GM19025 (cell line): ENCODE measurements around the gene ANXA1.

Experiments used
- ATAC-seq: cut with Tn5 transposase; IDR thresholded peaks from one replicate; pipeline ENCODE4 v1.9.1; 2021; ENCODE audit warnings: mild to moderate bottlenecking, low read depth, moderate library complexity; ENCODE audit not compliant: unreplicated experiment

ANXA1 gene

DNA sequence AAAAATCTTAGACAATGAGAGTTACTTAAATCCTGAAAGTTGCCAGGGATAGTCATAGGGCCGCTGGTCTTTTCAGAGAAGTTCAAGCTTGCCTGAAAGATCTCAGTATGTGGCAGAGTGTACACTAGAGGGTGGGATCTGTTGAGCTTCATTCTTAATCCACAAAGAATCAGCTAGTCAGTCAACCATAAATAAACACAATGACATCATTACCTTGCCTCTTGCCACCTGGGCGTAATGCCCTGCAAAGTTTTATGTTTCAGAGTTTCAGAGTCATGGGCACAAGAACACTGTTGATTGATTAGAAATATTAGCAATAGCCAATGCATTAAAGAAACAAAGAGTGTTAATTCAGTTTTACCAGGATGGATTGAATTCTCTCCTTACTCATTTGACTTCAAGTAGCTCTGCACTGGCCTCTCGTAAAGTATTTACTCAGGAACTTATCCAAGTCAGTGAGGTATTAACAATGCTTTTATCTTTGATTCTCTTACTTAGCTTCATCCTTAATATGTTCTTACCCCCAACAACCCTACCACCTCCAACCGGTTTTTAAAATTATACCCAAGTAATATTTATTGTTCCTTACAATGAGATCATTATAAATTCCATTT lies 14.3 kb upstream of the ANXA1 start:
- ATAC-seq: no peak

DNA sequence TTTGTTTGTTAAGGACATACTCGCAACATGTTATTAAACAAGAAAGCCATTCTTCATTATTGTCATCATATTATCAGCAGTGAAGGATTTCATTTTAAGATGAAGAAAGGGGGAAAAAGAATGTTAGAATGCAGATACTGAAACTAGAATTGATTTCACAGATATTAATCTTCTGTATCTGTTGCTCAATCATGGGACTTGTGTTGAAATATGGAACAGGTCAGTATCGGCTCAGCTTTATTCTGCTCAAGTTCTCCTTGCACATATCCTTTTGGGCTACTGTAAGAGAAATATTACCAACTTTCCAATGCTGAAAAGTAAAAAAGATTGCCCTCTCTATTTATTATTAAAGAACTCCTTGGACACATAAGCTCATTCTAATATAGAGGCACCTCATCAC lies 13.8 kb upstream of the ANXA1 start:
- ATAC-seq: no peak

DNA sequence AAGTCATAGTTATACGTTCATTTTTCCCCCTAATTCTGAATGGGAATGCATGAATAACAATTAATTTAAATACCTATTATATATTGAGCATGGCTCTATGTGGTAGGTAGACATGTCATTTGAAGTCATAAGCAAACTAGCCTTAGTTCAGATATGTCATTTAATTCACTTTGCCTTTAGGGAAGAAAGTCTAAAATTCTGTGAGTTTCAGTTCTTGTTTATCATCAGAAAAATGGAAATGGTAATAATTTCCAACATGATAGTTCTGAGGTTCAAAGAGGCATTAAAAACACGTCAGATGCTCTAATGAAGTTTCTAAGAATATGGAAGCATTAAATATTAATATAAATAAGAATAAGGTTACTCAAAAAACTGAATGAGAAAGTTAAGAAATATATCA lies 13.1 kb upstream of the ANXA1 start:
- ATAC-seq: no peak

DNA sequence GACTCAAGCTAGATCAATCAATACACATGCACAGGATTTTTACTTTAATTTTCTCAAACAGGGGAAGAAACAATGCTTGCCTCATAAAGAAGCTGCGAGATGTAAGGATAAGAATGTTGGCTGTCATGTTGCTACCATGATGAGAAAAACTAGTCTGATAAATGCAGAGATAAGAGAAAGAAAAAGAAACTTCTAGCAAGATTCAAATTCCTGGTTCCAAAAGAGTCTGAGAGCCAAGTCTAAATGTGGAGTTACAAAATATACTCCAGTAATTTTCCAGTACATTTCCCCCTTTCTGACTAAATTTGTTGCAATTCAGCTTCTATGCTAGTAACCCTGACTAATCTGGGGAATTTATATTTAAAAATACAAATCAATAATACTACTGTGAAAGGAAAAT lies 10.4 kb upstream of the ANXA1 start:
- no peak for ATAC-seq

DNA sequence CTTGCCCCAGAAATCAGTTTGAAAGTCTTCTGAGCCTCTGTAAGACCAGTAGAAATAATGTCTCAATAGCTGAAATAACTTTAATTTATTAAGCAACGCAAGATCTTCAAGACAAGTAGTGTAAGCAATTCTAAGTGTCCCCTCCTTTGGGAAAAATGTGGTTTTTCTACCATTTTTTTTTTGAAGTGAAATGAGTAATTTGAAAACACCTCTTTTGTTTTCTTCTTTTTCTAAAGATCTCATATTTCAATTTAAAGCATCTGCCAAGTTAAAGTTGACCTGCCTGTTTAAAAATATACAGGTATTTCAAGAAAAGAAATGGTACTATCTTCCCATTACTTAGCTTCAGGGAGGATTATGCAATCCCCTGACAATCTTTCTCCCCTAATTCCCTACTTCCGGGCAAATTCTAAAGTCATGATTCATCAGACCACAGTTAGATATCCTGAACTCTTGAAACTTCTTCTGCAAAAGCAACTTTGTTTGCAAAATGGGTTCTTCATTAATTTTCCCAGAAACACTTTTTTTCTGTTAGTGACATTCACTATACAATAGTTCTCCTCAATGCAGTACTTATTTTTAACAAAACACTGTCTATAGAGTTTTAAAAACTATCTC lies 7.8 kb upstream of the ANXA1 start:
- ATAC-seq: no peak

DNA sequence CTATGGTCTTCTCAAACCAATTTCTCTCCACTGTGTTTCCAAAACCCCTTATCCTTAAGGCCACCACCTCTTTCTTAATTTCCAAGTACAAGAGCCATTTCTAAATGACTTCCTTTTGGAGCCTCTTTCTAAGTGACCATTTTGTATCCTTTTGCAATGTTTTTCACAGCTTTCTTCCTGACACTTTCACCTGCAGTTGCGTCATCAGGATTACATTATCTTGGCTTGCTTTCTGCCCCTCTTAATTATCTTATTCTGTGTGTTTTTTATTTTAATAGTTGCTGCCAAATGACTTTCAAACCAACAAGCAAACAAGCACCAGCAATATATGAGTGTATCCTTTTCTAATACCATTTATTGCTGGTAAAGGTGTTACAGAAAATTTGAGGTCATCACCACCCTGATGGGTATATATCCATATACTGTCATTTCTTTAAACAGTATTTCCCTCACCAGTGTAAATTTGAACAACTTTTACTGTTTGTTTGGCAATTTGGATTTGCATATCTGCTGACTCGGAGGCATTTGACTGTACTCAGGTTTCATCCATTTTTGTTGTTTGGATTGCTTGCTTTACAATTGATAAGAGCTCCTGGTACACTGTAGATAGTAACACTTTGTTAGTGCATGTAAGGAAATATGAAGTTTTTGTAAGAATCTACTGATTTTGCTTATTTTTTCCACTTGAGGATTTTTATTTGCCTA lies 5.4 kb upstream of the ANXA1 start:
- no peak for ATAC-seq

DNA sequence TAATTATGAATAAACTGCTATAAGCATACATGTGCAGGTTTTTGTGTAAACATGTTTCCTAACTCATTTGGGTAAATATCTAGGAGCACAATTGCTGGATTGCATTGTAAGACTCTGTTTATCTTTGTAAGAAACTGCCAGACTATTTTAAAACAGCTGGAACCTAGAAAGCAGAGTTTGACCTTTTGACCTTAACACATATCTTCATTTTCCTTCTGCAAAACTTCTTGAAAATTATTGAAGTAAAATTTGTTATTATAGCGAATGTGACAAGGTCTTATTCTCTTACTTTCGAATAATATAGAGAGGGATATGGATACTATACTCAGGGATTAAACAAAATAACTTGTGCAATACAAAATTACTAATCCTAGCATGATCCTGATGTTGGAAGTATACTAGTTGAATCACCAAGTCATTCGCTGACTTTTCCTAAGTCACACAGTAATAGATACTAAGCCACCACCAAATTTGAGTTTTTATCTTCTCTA lies 3.2 kb upstream of the ANXA1 start:
- no peak for ATAC-seq

DNA sequence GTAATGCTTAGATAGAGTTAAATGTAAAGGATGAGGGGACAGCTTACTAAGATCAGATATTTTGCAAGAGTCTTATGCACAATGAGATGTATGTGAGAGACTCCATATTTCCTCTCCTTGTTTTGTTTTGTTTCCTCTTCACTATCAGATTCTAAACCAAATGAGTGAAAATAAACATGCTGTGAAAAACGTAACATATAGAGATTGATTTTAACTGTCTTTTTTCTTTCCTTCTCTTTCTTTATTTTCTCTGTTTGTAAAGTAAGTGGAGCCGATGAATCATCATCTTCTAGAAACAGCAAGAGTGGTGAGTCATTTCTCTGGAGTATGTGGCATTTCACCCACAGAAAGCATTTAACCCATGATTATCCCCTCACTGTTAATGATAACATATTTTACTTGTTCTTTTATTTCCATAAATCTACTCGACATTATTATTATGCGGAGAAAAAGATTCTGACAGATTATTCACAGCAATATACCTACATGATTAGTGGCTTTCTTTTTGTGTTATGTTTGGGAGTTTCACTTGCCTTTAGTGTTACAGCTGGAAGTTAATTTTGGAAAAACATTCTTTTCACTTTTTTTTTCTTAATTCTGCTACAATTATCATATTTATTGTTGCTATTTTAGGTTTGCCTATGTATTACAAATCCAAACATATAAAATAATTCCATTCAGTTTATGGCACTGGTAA lies 2.1 kb upstream of the ANXA1 start:
- ATAC-seq: peak; percentile 73

DNA sequence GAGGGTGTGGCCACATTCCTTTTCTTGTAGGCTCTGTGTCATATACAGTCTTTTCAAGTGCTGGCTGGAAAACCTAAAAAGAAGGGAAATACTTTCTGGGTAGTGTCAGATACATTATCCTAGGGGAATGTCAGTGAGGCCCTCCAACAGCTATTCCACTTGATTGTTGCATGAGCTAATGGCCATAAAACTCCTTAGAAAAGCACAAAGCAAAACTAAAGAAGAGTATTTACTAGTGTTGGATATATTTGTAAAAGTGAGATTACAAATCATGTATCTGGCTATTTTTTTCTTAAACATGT lies 829 bp downstream of the ANXA1 start:
- ATAC-seq: no peak

DNA sequence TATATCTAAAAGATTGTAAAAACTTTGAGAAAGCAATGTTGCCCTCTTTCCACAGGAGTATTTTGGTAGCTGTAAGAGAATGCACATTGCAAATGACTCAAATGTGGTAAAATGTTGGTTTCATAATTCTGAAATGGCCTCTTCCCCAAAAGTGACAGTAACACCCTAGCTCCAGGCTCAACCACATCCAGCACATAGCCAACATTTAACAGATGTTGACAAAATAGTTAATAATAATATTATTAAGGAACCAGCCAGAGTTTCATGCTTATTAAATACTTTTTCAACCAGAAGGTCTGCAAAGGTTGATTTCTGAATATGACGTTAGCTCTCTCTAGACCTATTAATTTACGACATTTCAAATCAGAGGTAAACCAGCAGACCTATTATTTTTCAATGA lies 1.3 kb downstream of the ANXA1 start:
- no peak for ATAC-seq

DNA sequence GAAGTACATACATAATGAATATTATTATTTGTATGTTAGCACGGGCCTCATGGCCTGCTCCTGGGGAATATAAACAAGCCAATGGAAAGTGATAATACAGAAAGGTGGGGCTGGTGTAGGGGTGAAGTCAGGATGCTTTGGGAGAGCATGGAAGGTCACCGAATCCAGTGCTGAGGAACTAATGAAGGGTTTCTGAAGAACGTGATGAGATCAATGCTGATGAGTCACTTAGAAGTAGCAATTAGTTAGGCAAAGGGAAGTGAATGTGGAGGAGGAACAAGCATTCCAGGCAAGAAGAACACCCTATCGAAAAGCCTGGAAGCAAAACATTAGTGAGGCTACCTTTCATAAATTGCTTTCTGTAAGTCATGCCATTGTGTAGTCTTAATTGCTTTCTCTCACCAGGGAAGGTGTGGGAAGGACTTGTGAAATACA lies 2.1 kb downstream of the ANXA1 start:
- no peak for ATAC-seq

DNA sequence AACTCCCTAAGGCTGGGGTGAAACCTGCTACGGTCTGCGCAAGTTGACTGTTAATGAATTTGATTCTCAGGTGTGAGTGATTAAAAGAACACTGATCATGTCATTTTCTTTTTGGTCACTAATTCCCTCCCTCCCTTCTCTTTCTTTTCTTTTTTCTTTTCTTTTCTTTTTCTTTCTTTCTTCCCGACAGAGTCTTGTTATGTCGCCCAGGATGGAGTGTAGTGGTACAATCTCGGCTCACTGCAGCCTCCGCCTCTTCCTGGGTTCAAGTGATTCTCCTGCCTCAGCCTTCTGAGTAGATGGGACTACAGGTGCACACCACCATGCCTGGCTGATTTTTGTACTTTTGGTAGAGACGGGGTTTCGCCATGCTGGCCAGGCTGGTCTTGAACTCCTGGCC lies 2.6 kb downstream of the ANXA1 start:
- no peak for ATAC-seq

DNA sequence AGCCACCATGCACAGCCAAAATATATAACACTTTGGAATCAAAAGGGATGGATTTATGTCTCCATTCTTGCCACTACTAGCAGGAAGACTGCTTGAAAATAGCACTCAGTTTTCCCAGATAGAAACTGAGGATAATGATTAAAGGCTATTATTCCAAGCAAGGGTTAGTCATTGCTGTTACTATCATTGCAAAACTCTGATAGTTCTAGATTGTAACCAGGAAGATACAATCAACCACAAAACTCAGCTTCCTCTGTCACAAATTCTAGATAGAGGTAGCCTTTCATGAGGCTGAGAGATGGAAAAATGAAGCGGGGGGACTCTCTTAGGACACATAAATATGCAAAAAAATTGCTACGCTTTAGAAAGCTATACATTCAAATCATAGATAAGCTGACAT lies 3.1 kb downstream of the ANXA1 start:
- ATAC-seq: no peak

DNA sequence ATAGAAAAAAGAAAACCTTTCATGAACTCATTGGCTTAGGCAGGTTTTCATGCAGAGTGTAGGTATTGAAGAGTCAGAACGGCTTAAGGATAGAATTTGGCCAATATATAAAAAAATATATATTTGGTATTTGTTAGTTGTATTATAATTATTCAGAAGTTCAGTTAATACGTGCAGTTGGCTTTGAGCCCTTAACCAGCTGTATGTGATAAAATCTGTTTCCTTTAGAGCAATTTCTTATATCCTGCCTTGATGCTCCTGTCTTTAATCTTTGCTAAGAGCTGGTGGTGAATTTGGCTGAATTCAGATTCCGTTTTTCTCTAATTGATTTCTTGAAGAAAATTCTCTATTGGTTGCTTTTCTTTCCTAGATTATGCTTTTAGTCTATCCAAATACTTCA lies 3.7 kb downstream of the ANXA1 start:
- ATAC-seq: no peak

DNA sequence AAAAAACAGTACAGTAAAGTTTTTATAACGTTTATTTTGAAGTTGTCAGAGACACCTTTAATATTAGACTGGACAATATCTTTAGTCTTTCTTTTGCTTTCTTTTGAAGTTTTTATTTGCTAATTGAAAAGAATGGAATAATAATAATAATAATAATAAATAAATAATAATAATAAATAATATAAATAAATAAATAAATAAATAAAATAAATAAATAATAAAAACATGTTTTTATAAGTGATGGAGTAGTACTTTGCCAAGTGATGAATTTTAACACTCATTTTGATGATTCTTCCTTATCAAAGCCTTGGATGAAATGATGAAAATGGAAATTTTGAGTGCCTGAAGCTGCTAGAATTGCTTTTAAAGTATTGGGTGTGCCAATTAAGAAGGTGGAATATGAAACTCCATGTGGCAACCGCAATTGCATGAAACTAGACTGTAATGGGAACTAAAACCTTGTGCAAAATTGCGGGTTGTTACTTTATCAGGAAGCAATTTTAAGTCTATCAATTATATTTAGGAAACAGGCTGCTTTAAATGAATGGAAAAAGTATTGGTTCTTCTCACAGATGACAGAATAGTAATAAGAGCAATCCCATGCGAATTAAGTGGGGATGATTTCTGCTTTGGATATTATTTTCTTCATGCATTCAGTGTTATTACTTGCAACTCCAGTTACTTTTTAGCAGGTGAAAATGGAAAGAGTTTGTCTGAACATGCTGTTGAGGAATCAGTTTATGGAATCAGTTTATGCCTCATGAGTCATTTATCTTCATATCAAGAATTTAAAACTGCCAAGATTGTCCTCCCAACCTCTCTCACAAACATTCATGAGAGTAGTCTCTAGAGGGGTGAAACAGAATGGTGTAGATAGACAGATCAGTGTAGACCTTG lies 4.6 kb downstream of the ANXA1 start:
- no peak for ATAC-seq

DNA sequence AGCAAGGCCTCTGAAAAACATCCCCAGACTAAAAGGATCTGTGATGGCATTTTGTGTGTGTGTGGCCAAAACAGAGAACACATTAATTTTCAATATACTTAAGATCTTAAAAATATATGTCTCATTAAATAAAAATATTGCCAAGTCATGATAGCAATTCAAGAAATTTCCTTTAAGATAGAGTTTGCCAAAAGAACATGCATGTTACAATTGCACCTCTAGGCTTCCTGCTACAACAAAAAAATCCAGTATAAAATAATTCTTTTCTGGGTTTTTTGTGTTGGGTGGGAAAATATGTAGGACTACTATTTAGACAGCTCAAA lies 5.2 kb downstream of the ANXA1 start:
- ATAC-seq: no peak

DNA sequence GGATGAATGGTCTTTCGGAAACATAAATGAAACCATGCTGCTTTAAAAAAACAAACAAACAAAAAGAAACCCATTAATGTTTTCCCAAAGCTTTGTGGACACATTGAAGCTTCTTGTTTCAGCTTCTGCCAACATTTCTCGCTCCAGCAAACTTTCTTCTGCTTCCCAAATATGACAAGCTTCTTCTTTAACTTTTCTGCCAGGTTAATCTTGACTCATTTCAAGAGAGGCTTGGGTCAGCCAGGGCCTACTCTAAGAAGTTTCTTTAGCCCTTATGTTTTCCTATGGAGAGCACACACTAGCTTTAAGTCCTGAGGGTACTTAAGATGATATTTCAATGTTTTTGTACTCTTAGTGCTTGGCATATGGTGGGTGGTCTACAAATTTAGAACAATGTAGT lies 6.1 kb downstream of the ANXA1 start:
- no peak for ATAC-seq

DNA sequence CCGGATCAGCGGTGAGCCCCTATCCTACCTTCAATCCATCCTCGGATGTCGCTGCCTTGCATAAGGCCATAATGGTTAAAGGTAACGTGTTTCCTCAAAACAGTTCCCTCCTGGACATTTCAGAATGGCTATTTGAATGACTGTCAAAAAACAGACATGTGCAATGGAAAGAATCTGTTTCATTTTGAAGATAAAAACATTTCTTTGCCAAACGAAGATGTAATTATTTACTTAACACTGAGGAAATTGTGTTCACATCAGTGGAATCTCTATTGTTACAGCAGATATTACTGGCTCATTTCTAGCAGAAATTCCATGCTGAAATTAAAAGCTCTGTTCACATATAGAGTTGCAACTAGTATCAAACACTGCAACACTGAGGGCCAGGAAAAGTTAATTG lies 7.1 kb downstream of the ANXA1 start:
- ATAC-seq: no peak

DNA sequence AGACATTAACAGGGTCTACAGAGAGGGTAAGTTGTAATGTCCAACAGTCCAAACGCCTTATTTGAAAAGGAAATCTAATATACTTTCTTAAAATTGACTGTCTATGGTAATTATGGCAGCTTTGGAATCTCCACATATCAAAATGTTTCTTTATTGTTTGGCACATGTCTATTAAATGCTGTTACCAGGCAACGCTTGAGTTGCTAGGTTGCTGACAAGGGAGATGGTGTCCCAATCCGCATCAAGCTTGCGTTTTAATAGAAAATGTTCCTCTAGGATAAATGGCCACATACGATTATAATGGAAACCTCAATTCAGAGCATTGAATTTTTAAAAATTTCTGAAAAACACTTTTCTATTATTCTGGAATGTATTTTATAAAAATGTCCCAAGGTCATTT lies 9.2 kb downstream of the ANXA1 start:
- no peak for ATAC-seq

DNA sequence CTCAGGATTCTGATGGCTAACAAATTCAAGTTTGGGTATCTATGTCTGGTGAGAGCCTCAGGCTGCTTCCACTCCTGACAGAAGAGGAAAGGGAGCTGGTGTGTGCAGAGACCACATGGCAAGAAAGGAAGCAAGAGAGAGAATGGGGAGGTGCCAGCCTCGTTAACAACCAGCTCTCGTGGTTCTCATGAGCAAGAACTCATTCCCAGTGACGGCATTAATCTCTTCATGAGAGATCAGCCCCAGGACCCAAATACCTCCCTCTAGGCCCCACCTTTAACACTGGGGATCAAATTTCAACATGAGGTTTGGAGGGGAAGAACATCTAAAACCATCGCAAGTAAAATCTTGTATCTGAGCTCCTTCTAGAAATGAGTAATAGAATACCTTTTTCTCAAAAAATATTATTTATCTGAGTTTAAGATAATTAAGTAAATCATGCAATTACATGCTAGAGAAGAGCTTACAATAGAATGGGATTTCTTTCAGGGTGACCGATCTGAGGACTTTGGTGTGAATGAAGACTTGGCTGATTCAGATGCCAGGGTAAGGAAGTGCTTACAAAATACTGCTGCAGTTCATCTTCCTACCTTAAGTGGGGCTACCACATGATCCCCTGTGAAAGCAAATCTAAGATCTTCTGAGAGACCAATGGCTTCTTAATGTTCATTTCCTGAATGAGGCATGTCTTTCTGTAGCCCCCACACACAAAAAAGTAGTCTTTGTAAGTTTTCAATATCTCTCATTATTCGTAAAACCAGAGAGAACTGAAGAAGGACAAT lies 11.5 kb downstream of the ANXA1 start:
- ATAC-seq: no peak
